ENCODE data around the gene KHDRBS1.
"Not testable (repeated sequence)": the region's sequence is repeated elsewhere in the genome, so short reads cannot be mapped to it uniquely, and the experiment has no call there.

KHDRBS1 gene

GRCh38 chr1:32060914-32061313 is 47.2 kb downstream of the KHDRBS1 start:
- H3K4me3 ChIP-seq (ENCODE audit: low read depth, low read length): no peak overlapping the region
- no peak for DNase-seq (ENCODE audit: low read depth)
- TF ChIP-seq CTCF (IDR thresholded peaks at IDR 0.05; ENCODE audit: control insufficient read depth, extremely low read depth, insufficient read depth): no peak

- H3K4me3 ChIP-seq (ENCODE audit: low read depth, low read length): no peak overlapping the region
- TF ChIP-seq CTCF (IDR thresholded peaks at IDR 0.05; ENCODE audit: control insufficient read depth, extremely low read depth, insufficient read depth): no peak
- DNase-seq (ENCODE audit: low read depth): no peak
Measured at GRCh38 chr1:32062867-32063230, 49.2 kb downstream of the KHDRBS1 start.

- TF ChIP-seq CTCF (IDR thresholded peaks at IDR 0.05; ENCODE audit: control insufficient read depth, extremely low read depth, insufficient read depth): peak; percentile 57
- H3K4me3 ChIP-seq (ENCODE audit: low read depth, low read length): no peak overlapping the region
- peak; percentile 14 for DNase-seq (ENCODE audit: low read depth)
Measured at GRCh38 chr1:32063261-32063681, 49.6 kb downstream of the KHDRBS1 start.

- not testable (repeated sequence) for DNase-seq (ENCODE audit: low read depth); H3K4me3 ChIP-seq (ENCODE audit: low read depth, low read length)
Measured at GRCh38 chr1:32065613-32066488, 52.2 kb downstream of the KHDRBS1 start.

GRCh38 chr1:32066489-32066873 is 52.8 kb downstream of the KHDRBS1 start:
- peak; percentile 88 for DNase-seq (ENCODE audit: low read depth)
- no peak overlapping the region for H3K4me3 ChIP-seq (ENCODE audit: low read depth, low read length)
- TF ChIP-seq CTCF (IDR thresholded peaks at IDR 0.05; ENCODE audit: control insufficient read depth, extremely low read depth, insufficient read depth): no peak

- no peak for TF ChIP-seq CTCF (IDR thresholded peaks at IDR 0.05; ENCODE audit: control insufficient read depth, extremely low read depth, insufficient read depth)
- DNase-seq (ENCODE audit: low read depth): no peak
- H3K4me3 ChIP-seq (ENCODE audit: low read depth, low read length): no peak overlapping the region
Measured at GRCh38 chr1:32068957-32069588, 55.4 kb downstream of the KHDRBS1 start.

- no peak for TF ChIP-seq CTCF (IDR thresholded peaks at IDR 0.05; ENCODE audit: control insufficient read depth, extremely low read depth, insufficient read depth)
- H3K4me3 ChIP-seq (ENCODE audit: low read depth, low read length): peak overlapping the region; percentile 73
- no peak for DNase-seq (ENCODE audit: low read depth)
Measured at GRCh38 chr1:32071758-32072621, 58.3 kb downstream of the KHDRBS1 start.
